ENCODE data around the gene TSPAN9. TPM values are rescaled to one million over a fixed set of nuclear protein-coding genes. Genes with fewer than 3 reads are reported as not detected.
A peak's percentile ranks its signal among the peaks of the same experiment; 100 is the strongest.

TSPAN9 gene
- total and polyA plus RNA-seq, 2 donors from 2014 or later = 62.4 to 81.6 TPM

GRCh38 chr12:3117144-3117581 is 40.0 kb downstream of the TSPAN9 start:
- peaks cover 8 to 54% (median 49%) of the 10 kb centered on the region in 3 donors for H3K4me1 ChIP-seq (ENCODE audit: control insufficient read depth in 2 of 3, insufficient read depth in 2 of 3, low read depth in 1 of 3, low read length in 3 of 3)
- peaks cover 0 to 2% (median 0%) of the 10 kb centered on the region in 3 donors for H3K36me3 ChIP-seq (ENCODE audit: control insufficient read depth in 2 of 3, insufficient read depth in 3 of 3, low read length in 3 of 3)
- peak overlapping the region; percentile 83 to 86 for H3K27ac ChIP-seq (ENCODE audit: low read depth in 2 of 2, low read length in 2 of 2)
- no peaks in the 10 kb centered on the region for H3K9me3 ChIP-seq (ENCODE audit: control insufficient read depth in 2 of 3, insufficient read depth in 1 of 3, low read length in 3 of 3)
- no peaks in the 10 kb centered on the region for H3K27me3 ChIP-seq (ENCODE audit: control insufficient read depth, insufficient read depth, low read length)
- peak in 1 of 5 donors; percentile 54 for DNase-seq
- TF ChIP-seq, protein P1, sequence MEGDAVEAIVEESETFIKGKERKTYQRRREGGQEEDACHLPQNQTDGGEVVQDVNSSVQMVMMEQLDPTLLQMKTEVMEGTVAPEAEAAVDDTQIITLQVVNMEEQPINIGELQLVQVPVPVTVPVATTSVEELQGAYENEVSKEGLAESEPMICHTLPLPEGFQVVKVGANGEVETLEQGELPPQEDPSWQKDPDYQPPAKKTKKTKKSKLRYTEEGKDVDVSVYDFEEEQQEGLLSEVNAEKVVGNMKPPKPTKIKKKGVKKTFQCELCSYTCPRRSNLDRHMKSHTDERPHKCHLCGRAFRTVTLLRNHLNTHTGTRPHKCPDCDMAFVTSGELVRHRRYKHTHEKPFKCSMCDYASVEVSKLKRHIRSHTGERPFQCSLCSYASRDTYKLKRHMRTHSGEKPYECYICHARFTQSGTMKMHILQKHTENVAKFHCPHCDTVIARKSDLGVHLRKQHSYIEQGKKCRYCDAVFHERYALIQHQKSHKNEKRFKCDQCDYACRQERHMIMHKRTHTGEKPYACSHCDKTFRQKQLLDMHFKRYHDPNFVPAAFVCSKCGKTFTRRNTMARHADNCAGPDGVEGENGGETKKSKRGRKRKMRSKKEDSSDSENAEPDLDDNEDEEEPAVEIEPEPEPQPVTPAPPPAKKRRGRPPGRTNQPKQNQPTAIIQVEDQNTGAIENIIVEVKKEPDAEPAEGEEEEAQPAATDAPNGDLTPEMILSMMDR (IDR thresholded peaks at IDR 0.05; ENCODE audit: borderline replicate concordance, extremely low read depth, insufficient read depth) = no peak
- FAIRE-seq = no peak
- intact Hi-C loops (cut with DNase I) = no loop called here
- no peak overlapping the region for H3K4me3 ChIP-seq (ENCODE audit: low read length in 3 of 3)
- H3K9ac ChIP-seq (ENCODE audit: low read length in 3 of 3) = peak overlapping the region in 1 of 3 donors; percentile 61

DNA sequence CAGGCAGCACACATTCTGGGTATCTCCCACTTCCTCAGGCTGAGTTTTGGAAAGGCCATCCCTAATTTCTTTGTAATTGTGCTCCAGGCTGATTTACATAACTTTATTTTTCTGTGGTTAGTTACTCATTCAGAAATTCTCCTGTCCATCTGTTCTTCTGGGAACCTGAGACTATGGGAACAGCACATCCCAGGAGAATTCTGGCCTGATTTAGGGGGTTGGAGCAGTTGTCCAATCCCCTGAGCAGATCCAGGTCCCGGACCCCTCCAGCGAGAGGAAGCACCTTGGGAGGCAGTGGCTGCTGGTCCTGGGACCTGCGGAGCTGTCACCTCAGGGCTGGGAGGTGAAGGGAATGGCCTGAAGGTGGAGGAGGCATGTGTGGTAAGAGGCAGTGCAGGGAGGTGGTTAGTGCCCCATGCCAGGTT is 40.4 kb downstream of the TSPAN9 start:
- Histone ChIP-seq H3K9me3 (ENCODE audit: control insufficient read depth in 2 of 3, insufficient read depth in 1 of 3, low read length in 3 of 3) (no peaks in the 10 kb centered on the region), H3K4me3 (ENCODE audit: low read length in 3 of 3) (no peak overlapping the region), H3K9ac (ENCODE audit: low read length in 3 of 3) (peak overlapping the region in 1 of 3 donors; percentile 61), H3K36me3 (ENCODE audit: control insufficient read depth in 2 of 3, insufficient read depth in 3 of 3, low read length in 3 of 3) (peaks cover 0 to 2% (median 0%) of the 10 kb centered on the region in 3 donors), H3K27me3 (ENCODE audit: control insufficient read depth, insufficient read depth, low read length) (no peaks in the 10 kb centered on the region), H3K4me1 (ENCODE audit: control insufficient read depth in 2 of 3, insufficient read depth in 2 of 3, low read depth in 1 of 3, low read length in 3 of 3) (peaks cover 8 to 59% (median 53%) of the 10 kb centered on the region in 3 donors), H3K27ac (ENCODE audit: low read depth in 2 of 2, low read length in 2 of 2) (peak overlapping the region; percentile 83 to 86)
- DNase-seq = no peak
- intact Hi-C loops (cut with DNase I) = no loop called here
- FAIRE-seq = no peak
- TF ChIP-seq, protein P1 (IDR thresholded peaks at IDR 0.05; ENCODE audit: borderline replicate concordance, extremely low read depth, insufficient read depth) = no peak

- H3K4me1 ChIP-seq (ENCODE audit: control insufficient read depth in 2 of 3, insufficient read depth in 2 of 3, low read depth in 1 of 3, low read length in 3 of 3) = peaks cover 8 to 65% (median 65%) of the 10 kb centered on the region in 3 donors
- intact Hi-C loops (cut with DNase I) = no loop called here
- DNase-seq = peak in 1 of 5 donors; percentile 57
- H3K9ac ChIP-seq (ENCODE audit: low read length in 3 of 3) = peak overlapping the region in 2 of 3 donors; percentile 3 to 63
- TF ChIP-seq, protein P1 (IDR thresholded peaks at IDR 0.05; ENCODE audit: borderline replicate concordance, extremely low read depth, insufficient read depth) = no peak
- FAIRE-seq = no peak
- H3K27me3 ChIP-seq (ENCODE audit: control insufficient read depth, insufficient read depth, low read length) = no peaks in the 10 kb centered on the region
- peak overlapping the region; percentile 85 to 96 for H3K27ac ChIP-seq (ENCODE audit: low read depth in 2 of 2, low read length in 2 of 2)
- no peaks in the 10 kb centered on the region for H3K9me3 ChIP-seq (ENCODE audit: control insufficient read depth in 2 of 3, insufficient read depth in 1 of 3, low read length in 3 of 3)
- H3K4me3 ChIP-seq (ENCODE audit: low read length in 3 of 3) = peak overlapping the region in 1 of 3 donors; percentile 20
- H3K36me3 ChIP-seq (ENCODE audit: control insufficient read depth in 2 of 3, insufficient read depth in 3 of 3, low read length in 3 of 3) = no peaks in the 10 kb centered on the region
Measured at GRCh38 chr12:3119192-3119755, 42.1 kb downstream of the TSPAN9 start.
